ENCODE data around the gene FAM131C.

The FAM131C gene, protein sequence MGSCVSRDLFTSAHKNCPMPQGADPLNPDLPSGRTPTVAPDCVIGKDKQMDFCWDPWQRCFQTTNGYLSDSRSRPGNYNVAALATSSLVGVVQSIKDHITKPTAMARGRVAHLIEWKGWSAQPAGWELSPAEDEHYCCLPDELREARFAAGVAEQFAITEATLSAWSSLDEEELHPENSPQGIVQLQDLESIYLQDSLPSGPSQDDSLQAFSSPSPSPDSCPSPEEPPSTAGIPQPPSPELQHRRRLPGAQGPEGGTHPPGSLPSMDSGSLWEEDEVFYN

DNA sequence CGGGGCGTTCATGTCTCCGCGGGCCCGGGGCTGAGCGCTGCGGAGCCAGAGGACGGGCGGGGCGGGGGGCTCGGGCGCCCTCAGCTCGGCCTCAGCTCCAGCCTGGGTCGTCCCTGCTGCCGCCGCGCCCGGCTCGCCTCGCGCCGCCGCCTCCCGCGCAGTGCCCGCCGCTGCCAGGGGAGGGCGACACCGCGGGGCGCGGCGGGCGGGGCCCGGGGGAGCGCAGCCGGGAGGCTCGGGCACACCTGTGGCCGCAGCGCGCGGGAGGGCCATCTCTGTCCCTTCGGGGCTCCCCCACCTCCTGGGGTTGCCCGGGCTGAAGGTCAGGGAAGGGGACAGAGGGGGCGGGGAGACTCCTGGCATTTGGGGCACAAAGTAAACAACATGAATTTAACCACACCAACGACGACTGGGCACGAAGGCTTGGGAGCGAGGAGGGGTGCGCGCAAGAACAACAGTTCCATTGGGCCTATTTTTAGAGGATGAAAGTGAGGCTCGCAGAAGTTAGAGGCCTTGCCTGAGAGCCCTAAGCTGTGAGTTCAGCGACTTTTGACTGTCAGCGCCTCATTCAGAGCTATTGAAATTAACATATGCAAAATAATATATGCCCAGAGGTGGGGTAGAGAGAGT, at the start of gene FAM131C:
TSS of gene FAM131C (minus strand) at position 162 of the 630 bp plus-strand sequence. CDS start 209 bp downstream, outside the sequence.
- peak in 1 of 2 donors; percentile 22 for DNase-seq (ENCODE audit: extremely low read depth in 1 of 2, low read depth in 1 of 2)

DNA sequence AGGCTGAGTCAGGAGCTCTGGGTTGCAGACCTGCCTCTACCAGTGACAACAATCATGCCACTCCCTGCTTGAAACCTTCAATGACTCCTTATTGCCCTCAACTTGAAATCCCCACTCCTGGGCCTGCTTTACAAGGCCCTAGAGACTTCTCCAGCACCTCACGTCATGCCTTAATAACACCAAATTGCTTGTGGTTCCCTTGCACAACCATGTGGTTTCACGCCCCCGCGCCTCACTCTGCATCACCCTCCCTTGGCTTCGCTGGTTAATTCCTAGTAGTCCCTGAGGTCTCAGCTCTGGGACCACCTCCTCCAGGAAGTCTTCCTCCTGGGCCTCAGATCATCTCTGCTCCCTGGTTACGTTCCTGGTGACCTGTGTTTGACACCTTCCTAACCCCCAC, 49.5 kb upstream of the FAM131C start:
- DNase-seq (ENCODE audit: extremely low read depth in 1 of 2, low read depth in 1 of 2) = peak in 1 of 2 donors; percentile 15

DNA sequence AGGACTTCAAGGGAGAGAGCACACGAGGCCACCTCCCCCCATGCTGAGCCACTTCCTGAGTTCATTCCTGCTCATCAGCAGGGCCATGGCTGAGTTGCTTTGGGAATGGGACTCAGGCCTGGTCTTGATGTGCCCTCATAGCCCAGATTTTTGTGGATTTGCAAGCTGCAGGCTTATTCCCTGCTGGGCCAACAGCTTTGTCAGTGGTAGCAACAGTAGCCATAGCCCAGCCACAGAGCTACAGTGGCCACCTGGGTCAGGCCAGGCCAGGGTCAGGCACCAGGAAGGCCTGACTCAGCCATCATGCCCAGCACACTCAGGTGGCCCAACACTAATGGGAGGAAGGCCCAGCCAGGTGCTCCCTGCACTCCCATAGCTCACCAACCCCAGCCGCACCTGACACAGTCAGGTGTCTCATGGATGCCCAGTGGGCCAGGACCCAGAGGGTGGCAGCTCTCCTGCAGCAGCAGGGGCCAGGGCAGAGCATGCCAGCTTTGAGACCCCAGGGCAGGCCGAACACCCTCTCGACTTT, 49.0 kb upstream of the FAM131C start:
- no peak for DNase-seq (ENCODE audit: extremely low read depth in 1 of 2, low read depth in 1 of 2)

DNA sequence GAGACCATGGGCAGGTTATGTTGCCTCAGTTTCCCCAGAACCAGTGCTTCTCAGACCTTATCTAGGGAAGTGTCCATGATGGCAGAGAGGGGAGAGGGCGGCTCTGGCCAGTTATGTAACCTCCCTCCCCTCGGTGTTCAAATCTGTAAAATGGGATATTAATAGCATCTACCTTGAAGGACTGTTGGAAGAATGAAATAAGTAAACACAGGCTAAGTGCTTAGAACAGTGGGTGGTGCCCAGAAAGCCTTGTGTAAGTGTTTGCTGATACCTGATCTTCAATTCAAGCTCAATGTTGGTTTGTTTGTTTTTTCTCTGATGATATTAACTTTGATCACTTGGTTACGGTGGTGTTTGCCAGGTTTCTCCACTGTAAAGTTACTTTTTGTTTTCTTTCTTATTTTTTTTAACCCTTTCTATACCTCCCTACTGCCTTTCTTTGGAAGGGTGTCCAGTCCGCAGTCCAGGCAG, 47.5 kb upstream of the FAM131C start:
- no peak for DNase-seq (ENCODE audit: extremely low read depth in 1 of 2, low read depth in 1 of 2)

DNA sequence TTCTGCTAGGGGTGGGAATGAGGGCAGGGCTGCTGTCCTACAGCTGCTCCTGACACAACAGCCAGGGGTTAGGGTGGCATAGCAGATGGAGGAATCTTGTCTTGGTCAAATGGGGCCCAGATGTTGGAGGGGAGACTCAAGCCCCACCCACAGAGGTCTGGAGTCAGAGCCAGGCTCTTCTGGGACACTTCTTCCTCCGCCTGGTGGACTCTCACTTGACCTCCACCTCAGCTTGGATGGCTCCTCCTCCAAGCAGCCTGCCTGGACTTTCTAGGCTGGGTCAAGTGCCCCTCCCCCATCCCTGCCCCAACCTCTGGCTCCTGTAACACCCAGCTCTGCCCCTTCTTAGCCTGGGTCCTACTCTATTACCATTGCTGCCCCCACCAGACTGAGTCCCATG, 47.0 kb upstream of the FAM131C start:
- no peak for DNase-seq (ENCODE audit: extremely low read depth in 1 of 2, low read depth in 1 of 2)

DNA sequence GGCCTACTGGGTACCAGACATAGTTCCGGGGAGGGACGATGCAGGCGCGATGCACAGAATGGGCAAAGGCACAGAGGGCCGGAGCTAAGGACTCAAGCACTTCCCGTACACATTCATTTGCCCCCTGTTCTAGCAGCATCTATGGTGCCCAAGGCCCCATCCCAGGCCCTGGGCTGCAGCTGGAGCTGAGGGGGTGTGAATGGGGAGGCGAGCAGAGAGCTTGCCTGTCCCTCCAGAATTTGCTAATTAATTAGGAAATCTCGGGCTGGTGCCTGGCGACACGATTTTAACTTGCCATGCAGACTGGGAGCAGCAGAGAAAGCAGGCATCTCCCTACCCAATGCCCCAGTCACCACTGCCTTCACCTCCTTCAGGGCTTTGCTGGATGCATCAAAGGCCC, 46.5 kb upstream of the FAM131C start:
- no peak for DNase-seq (ENCODE audit: extremely low read depth in 1 of 2, low read depth in 1 of 2)

DNA sequence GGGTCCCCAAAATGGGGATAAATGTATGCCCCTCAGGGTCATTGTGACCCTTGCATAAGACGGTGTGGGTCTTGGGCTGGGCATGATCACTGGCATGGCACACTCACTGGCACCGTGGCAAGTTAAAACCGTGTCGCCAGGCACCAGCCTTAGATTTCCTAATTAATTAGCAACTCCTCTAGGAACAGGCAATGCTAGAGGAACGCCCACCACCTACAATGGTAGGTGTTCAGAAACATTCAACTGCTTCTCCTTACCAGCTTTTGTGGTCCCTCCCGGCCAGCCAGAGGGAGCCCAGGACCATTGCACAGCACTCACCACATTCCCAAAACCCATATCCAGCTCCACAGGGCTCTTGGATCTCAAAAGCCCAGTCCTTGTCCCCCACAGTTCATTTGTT, 46.1 kb upstream of the FAM131C start:
- no peak for DNase-seq (ENCODE audit: extremely low read depth in 1 of 2, low read depth in 1 of 2)

DNA sequence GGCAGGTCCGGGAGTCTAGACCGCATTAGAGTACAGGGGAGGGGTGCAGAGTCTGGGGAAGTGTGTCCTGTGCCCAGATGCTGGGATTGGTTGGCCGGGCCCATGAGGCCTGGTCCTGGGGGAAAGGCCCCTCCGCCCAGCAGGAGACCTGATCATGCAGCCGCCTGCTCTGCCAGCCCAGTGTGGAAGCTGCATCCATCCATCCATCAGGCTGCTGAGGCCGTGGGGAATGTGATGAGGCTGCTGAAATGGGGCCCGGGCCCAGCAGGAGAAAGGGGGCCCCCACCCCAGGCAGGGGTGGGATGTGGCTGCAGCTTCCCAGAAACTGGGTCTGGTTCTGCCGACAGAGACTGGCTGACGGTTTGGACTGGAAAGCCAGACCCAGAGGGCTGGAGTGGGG, 45.3 kb upstream of the FAM131C start:
- DNase-seq (ENCODE audit: extremely low read depth in 1 of 2, low read depth in 1 of 2) = no peak

DNA sequence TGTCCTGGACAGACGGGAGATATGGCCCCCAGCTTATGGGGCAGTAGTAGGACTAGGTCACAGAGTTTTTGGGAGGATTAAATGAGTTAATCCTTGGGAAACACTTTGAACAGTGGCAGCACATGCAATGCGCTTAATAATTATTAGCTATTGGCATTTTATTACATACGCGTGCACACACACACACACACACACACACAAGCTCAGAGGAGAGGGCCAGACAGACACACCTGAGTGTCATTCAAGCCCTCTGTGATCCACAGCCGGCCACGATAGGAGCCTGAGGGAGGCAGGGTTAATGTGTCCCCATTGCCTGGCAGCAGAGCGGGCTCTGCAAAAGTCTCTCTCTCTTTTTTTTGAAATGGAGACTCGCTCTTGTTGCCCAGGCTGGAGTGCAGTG, 44.5 kb upstream of the FAM131C start:
- no peak for DNase-seq (ENCODE audit: extremely low read depth in 1 of 2, low read depth in 1 of 2)

DNA sequence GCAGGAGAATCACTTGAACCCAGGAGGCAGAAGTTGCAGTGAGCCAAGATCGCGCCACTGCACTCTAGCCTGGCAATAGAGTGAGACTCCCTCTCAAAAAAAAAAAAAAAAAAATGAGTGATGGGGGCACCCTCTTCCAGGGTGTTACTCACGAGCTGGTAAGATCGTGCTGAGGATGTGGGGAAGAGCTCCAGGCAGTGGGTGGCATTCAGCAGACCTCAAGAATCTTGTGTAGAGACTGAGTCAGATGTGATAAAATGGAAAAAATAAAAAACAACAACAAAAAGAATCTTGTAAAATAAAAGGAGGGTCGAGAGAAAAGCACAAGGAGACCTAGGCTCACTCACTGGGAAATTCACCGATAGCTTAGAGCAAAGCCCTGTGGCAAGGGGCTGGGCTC, 43.9 kb upstream of the FAM131C start:
- no peak for DNase-seq (ENCODE audit: extremely low read depth in 1 of 2, low read depth in 1 of 2)

DNA sequence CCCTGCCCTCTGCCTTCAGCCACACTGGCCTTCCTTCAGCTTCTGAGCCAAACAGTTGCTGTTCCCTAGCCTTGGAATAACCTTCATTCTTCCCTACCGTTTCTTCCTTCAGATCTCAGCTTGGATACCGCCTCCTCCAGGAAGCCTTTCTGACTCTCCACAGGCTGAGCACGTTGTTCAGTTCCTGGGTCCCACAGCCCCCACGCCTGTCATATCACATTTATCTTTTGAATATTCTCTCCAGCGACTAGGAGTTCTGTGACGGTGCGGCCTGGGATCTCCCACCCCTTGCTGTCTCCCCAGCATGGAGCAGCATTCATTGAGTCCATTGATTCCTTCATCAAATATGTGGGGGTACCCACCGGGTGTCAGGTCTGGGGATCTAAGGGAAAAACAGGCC, 43.2 kb upstream of the FAM131C start:
- no peak for DNase-seq (ENCODE audit: extremely low read depth in 1 of 2, low read depth in 1 of 2)

DNA sequence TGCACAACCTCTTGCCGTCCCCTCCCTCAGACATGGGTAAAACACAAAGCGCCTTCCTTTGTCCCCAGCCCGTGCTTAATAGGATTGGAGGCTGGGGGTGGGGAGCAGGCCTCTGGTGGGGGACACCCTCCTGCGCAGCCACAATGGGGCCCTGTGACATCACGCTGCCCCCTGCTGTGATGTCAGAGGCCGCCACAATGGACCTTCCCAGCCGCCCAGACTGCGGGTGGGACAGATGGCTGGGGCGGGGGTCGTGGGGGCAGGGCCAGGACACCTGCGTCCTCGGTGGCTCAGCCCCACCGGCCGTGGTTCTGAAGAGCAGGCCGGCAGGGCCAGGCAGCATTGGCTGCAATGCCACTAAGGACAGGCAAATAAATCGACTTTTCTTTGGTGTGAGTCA, 42.6 kb upstream of the FAM131C start:
- DNase-seq (ENCODE audit: extremely low read depth in 1 of 2, low read depth in 1 of 2) = no peak

DNA sequence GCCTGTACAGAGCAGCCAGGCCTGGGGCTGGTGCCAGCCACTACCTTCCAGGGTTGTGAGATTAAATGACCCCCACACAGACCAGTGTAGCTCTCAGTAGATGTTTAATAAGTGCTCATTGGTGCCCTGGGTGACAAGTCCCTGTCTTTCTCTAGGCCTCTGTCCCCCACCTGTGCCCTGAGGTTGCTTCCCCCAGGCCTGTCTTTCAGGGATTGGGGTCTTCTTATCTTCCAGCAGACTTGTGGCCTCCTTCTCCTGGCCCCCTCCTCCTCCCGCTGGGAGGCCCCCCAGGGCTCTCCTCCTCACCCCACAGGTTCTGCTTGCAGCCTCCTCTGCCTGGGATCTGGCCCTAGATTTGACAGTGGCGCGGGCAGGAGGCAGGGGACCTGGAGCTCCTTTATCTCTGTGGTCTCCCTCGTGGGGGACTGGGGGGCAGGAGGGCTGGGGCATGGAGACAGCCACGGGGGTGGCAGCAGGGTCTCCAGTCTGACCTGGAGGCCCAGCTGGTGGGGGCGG, 42.1 kb upstream of the FAM131C start:
- DNase-seq (ENCODE audit: extremely low read depth in 1 of 2, low read depth in 1 of 2) = no peak

DNA sequence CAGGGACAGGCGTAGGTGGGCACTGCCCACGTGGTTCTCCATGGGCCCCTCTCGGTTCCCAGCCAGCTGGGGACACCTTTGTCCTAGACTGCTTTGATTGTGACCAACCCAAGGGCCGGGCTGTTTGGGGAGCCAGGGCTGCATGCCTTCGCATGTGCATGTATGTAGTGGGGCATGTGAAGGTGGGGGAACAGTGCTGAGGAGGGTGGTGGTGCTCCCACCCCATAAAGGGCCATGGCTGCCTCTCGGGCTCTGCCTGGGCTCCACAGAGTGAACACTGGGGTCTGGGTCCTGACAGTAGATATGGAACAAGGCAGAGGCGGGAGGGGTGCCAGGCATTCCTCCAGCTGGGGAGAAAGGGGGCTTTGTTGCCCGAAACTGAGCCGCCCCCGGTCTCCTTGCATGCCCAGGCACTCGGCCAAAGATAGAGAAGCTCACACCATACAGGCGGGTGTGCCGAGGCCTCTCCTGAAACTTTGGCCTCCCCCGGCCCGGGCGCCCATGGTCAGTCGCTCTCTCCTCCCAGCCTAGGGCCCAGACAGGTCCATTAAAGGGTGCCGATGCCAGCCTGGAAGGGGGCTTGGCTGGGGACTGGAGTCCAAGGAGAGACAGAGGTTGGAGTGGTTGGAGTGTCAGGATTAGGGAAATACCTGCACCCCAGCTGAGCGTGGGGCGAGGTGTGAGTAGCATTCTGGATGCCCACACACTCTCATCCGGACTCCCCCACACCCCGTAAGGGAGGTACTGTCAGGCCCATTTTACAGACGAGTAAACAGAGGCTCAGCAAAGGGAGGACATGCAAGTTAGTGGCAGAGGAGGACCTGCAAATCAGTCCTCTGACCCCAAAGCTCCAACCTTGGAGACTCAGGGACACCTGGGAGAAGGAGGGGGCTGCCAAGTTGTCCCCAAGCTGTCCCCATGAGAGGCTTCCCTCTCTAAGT, 41.3 kb upstream of the FAM131C start:
- no peak for DNase-seq (ENCODE audit: extremely low read depth in 1 of 2, low read depth in 1 of 2)

DNA sequence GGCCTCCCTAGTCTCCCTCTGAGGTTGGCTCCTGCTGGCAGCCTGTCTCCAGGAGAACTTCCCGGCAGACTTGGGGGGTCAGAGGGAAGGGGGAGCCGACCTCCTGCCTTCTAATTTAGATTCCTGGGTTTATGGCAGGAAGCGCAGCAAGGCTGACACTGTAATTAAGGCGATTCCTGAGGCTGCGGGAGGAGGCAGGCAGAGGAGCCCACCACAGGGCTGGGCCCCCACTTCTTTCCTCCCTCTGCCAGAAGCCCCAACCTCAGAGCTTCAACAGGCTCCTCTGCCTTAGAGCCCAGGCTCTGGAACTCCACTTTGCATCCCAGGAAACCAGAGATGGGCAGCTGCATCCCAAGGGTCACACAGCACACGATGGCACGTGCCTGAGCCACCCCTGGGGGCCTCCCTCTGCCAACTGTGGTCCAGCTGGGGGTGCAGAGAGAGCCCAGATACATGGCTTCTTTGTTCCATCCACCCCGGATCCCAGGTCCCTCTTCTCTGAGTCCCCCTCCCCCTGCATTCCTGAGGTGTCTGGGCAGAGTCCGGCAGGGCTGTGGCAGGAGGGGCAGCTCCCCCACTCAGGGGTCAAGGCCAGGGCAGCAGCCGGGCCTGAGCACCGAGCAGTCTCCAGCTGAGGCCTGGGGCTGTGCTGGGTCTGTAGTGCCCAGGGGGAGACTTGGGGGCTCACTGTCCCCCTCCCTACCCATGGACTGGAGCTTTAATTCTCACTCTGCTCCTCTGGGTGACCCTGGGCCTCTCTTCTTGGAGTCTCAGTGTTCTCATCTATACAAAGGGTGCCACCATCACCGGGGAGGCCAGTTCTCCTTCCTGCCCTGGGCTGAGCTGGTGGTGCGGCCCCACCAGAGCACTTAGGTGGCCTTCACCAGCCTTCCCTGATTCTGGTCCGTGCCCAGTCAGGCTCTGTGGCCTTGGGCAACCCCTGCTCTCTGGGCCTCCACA, 39.4 kb upstream of the FAM131C start:
- no peak for DNase-seq (ENCODE audit: extremely low read depth in 1 of 2, low read depth in 1 of 2)

DNA sequence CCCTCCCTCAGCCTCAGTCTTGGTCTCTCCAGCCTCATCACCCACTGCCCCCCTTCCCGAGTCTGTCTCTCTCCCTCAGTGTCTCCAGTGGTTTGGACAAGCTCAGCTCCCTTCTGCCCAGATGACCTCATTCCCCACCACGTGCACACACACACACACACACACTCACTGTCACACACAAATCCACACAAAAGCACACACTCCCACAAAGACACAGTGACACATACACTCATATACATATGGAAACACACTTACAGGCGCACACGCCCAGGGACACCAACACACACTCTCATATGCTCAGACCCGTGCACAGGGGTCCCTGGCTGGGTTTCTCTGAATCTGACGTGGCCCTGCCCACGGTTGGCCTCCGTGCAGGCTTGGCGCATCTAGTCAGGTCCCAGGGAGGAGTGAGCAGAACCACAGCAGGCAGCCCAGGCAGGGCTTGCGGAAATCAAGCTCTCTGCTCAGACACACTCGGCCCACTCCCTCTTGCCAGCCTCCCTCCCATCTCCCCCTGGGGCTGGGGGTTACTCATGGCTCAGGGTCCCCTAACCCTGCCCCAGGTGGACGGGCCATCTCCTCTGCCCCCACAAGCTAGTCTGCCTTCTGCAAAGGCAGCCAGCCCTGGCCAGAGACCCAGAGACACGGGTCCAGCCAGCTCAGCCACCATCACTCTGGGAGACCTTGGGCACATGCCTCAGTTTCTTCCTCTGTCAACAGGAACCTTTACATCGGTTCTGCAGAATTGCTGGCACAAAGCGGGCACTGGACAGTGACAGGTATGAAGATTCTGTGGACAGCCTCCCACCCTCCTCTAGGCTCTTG, 38.5 kb upstream of the FAM131C start:
- no peak for DNase-seq (ENCODE audit: extremely low read depth in 1 of 2, low read depth in 1 of 2)

DNA sequence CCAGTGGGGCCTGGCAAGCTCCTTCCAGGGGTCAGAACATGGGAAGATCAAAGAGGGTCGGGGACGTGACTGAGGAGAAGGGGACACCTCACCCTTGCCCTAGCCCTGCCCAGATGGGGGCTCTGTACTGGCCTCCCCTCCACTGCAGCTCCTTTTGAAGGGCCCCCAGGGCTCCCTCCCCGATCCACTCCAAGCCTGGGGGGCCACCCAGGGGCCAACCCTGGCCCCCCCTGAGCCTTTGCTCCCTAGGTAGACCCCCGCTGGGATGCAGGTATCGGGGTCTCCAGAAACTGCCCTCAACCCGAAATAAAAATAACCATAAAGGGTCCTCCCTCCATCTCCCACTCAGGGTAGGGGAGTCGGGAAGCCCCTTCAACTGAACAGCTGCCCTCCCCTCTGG, 37.4 kb upstream of the FAM131C start:
- no peak for DNase-seq (ENCODE audit: extremely low read depth in 1 of 2, low read depth in 1 of 2)

DNA sequence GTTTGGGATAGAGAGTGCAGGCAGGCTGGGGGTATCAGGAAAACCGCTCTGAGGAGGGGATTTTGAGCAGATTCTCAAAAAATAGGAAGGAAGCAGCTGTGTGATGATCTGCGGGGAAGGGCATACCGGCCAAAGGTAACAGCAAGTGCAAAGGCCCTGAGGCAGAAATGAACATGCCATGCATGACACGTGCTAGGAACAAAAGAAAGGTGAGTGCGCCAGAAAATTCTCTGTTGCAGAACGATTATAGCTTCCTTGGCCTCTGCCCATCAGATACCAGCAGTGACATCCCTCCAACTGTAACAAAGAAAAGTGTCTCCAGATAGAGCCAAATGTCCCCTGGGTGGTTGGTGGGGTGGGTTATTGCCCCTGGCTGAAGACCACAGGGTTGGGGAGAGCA, 37.0 kb upstream of the FAM131C start:
- no peak for DNase-seq (ENCODE audit: extremely low read depth in 1 of 2, low read depth in 1 of 2)

DNA sequence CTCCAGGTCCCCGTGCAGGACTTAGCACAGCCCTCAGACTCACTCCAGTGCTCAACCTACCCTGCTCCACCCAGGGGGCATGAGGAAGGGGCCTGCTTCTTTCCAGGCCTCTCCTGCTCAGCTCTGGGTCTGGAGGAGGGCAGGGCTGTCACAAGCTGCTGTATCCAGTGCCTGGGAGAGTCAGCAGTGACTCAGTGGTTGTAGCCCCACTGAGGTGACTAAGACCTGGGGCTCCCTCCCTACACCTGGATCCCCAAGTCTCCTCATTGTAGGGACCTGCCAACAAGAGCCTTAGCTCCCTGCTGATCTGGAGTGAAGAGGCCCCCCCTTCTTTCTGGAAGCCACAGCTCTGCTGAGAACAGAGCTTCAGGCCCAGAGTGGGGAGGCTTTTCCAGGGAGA, 36.1 kb upstream of the FAM131C start:
- no peak for DNase-seq (ENCODE audit: extremely low read depth in 1 of 2, low read depth in 1 of 2)

Measured in activated CD8-positive, alpha-beta memory T cell treated with anti-CD3 and anti-CD28 coated beads for 1 hour (primary cell).